SK-N-SH (cell line): Measurements from ENCODE around the gene NR6A1.

Source experiments
- CHD2 ChIP-seq: fragments of 150-350 bp; IDR thresholded peaks from 2 replicates; pipeline ENCODE4 v1.6.1; 2018; ENCODE audit warnings: low read length; ENCODE audit not compliant: partially characterized antibody
- EP300 ChIP-seq, 2 experiments: IDR thresholded peaks; 2 replicates each; pipeline versions ENCODE4 v1.4.0 to v1.6.1; 2012; ENCODE audit warnings: borderline replicate concordance in 1 of 2, low read depth in 1 of 2, low read length in 1 of 2
- FOXJ3 ChIP-seq: sonication (generic); formaldehyde crosslinking; IDR thresholded peaks from 2 replicates; pipeline ENCODE4 v1.5.1; 2020; ENCODE audit warnings: mild to moderate bottlenecking, missing genetic modification reagents
- GABPA ChIP-seq: IDR thresholded peaks from 2 replicates; pipeline ENCODE4 v1.4.0; 2012; ENCODE audit warnings: low read depth, mild to moderate bottlenecking
- GATA2 ChIP-seq: sonication (generic); formaldehyde crosslinking; IDR thresholded peaks from 2 replicates; pipeline ENCODE4 v1.5.0; 2020; ENCODE audit warnings: mild to moderate bottlenecking, missing genetic modification reagents
- MEF2A ChIP-seq: IDR thresholded peaks from 2 replicates; pipeline ENCODE4 v1.4.0; 2012; ENCODE audit warnings: low read depth, borderline replicate concordance
- NRF1 ChIP-seq: IDR thresholded peaks from 2 replicates; pipeline ENCODE4 v1.6.1; 2012; ENCODE audit warnings: low read depth, mild to moderate bottlenecking, low read length
- RAD21 ChIP-seq: IDR thresholded peaks from 2 replicates; pipeline ENCODE4 v1.6.1; 2012; ENCODE audit warnings: mild to moderate bottlenecking, low read length
- RCOR1 ChIP-seq: fragments of 150-350 bp; IDR thresholded peaks from 2 replicates; pipeline ENCODE4 v1.6.1; 2017; ENCODE audit warnings: antibody characterized with exemption, low read length
- YY1 ChIP-seq: IDR thresholded peaks from 2 replicates; pipeline ENCODE4 v1.4.0; 2012; ENCODE audit warnings: low read depth, mild to moderate bottlenecking
- TF ChIP-seq, protein P1 (sequence below): fragments of 200-600 bp; sonication (generic); IDR thresholded peaks from 2 replicates; pipeline ENCODE4 v1.6.1; 2017; ENCODE audit warnings: antibody characterized with exemption, mild to moderate bottlenecking, moderate library complexity
- TF ChIP-seq, protein P2 (sequence below): IDR thresholded peaks from 2 replicates; pipeline ENCODE4 v1.4.0; 2012; ENCODE audit warnings: low read depth
- TF ChIP-seq, protein P3 (sequence below): IDR thresholded peaks from 2 replicates; pipeline ENCODE4 v1.6.1; 2012; ENCODE audit warnings: mild to moderate bottlenecking, low read depth, low read length, moderate library complexity
- TF ChIP-seq, protein P4 (sequence below): IDR thresholded peaks from 2 replicates; pipeline ENCODE4 v1.4.0; 2012; ENCODE audit warnings: low read depth, borderline replicate concordance

DNA sequence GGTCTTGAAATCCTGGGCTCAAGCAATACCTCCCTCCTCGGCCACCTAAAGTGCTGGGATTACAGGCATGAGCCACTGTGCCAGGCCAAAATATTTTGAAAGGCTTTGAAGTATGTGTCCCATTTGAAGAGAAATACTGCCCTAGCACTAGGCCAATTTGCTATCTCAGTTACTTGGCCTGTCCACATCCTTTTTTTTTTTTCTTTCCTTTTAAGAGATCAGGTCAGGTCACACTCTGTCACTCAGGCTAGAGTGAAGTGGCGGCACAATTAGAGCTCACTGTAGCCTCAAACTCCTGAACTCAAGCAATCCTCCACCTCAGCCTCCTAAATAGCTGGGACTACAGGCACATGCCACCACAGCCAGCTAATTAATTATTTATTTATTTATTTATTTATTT, 84.2 kb downstream of the NR6A1 start:
- TF ChIP-seq, protein P1, sequence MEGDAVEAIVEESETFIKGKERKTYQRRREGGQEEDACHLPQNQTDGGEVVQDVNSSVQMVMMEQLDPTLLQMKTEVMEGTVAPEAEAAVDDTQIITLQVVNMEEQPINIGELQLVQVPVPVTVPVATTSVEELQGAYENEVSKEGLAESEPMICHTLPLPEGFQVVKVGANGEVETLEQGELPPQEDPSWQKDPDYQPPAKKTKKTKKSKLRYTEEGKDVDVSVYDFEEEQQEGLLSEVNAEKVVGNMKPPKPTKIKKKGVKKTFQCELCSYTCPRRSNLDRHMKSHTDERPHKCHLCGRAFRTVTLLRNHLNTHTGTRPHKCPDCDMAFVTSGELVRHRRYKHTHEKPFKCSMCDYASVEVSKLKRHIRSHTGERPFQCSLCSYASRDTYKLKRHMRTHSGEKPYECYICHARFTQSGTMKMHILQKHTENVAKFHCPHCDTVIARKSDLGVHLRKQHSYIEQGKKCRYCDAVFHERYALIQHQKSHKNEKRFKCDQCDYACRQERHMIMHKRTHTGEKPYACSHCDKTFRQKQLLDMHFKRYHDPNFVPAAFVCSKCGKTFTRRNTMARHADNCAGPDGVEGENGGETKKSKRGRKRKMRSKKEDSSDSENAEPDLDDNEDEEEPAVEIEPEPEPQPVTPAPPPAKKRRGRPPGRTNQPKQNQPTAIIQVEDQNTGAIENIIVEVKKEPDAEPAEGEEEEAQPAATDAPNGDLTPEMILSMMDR, result no peak
- no peak for TF ChIP-seq CHD2
- no peak for TF ChIP-seq FOXJ3 (CRISPR knock-in tag)
- no peak for TF ChIP-seq RAD21
- no peak for TF ChIP-seq GATA2 (CRISPR knock-in tag)
- TF ChIP-seq EP300 (IDR thresholded peaks at IDR 0.05; ENCODE audit: borderline replicate concordance in 1 of 2, low read depth in 1 of 2, low read length in 1 of 2), result no peak
- no peak for TF ChIP-seq GABPA
- no peak for TF ChIP-seq RCOR1
- TF ChIP-seq, protein P2, sequence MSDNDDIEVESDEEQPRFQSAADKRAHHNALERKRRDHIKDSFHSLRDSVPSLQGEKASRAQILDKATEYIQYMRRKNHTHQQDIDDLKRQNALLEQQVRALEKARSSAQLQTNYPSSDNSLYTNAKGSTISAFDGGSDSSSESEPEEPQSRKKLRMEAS, result no peak
- TF ChIP-seq, protein P3, sequence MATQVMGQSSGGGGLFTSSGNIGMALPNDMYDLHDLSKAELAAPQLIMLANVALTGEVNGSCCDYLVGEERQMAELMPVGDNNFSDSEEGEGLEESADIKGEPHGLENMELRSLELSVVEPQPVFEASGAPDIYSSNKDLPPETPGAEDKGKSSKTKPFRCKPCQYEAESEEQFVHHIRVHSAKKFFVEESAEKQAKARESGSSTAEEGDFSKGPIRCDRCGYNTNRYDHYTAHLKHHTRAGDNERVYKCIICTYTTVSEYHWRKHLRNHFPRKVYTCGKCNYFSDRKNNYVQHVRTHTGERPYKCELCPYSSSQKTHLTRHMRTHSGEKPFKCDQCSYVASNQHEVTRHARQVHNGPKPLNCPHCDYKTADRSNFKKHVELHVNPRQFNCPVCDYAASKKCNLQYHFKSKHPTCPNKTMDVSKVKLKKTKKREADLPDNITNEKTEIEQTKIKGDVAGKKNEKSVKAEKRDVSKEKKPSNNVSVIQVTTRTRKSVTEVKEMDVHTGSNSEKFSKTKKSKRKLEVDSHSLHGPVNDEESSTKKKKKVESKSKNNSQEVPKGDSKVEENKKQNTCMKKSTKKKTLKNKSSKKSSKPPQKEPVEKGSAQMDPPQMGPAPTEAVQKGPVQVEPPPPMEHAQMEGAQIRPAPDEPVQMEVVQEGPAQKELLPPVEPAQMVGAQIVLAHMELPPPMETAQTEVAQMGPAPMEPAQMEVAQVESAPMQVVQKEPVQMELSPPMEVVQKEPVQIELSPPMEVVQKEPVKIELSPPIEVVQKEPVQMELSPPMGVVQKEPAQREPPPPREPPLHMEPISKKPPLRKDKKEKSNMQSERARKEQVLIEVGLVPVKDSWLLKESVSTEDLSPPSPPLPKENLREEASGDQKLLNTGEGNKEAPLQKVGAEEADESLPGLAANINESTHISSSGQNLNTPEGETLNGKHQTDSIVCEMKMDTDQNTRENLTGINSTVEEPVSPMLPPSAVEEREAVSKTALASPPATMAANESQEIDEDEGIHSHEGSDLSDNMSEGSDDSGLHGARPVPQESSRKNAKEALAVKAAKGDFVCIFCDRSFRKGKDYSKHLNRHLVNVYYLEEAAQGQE, result no peak
- no peak for TF ChIP-seq YY1
- no peak for TF ChIP-seq MEF2A
- TF ChIP-seq, protein P4, sequence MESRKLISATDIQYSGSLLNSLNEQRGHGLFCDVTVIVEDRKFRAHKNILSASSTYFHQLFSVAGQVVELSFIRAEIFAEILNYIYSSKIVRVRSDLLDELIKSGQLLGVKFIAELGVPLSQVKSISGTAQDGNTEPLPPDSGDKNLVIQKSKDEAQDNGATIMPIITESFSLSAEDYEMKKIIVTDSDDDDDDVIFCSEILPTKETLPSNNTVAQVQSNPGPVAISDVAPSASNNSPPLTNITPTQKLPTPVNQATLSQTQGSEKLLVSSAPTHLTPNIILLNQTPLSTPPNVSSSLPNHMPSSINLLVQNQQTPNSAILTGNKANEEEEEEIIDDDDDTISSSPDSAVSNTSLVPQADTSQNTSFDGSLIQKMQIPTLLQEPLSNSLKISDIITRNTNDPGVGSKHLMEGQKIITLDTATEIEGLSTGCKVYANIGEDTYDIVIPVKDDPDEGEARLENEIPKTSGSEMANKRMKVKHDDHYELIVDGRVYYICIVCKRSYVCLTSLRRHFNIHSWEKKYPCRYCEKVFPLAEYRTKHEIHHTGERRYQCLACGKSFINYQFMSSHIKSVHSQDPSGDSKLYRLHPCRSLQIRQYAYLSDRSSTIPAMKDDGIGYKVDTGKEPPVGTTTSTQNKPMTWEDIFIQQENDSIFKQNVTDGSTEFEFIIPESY, result no peak
- no peak for TF ChIP-seq NRF1
